HUES64 (cell line): ENCODE data around the gene UHMK1.
"Not testable (repeated sequence)": the region's sequence is repeated elsewhere in the genome, so short reads cannot be mapped to it uniquely, and the experiment has no call there.

ENCODE experiments used
- H3K27ac ChIP-seq: 2 replicates; pipeline ENCODE4 v1.7.0; 2013; ENCODE audit warnings: low read depth, low read length, inconsistent platforms
- H3K27me3 ChIP-seq: 2 replicates; pipeline ENCODE4 v1.6.1; 2013; ENCODE audit warnings: mild to moderate bottlenecking, low read length; ENCODE audit not compliant: insufficient read depth
- H3K36me3 ChIP-seq: 2 replicates; pipeline ENCODE4 v1.6.1; 2013; ENCODE audit warnings: mild to moderate bottlenecking, low read length; ENCODE audit not compliant: insufficient read depth
- H3K4me1 ChIP-seq: 2 replicates; pipeline ENCODE4 v1.6.1; 2013; ENCODE audit warnings: mild to moderate bottlenecking, low read length, moderate library complexity; ENCODE audit not compliant: insufficient read depth
- H3K4me3 ChIP-seq: 2 replicates; pipeline ENCODE4 v1.5.1; 2013; ENCODE audit warnings: mild to moderate bottlenecking, low read length, moderate library complexity
- H3K9ac ChIP-seq: 2 replicates; pipeline ENCODE4 v1.6.1; 2013; ENCODE audit warnings: mild to moderate bottlenecking, low read depth, low read length
- H3K9me3 ChIP-seq: 2 replicates; pipeline ENCODE4 v1.6.1; 2013; ENCODE audit warnings: low read depth, low read length; ENCODE audit not compliant: insufficient read depth
- WGBS: fragments of 150-250, 120-280 bp; methylation state at CpG from one replicate; pipeline ENCODE4 v1.1.7; 2013; ENCODE audit warnings: missing lambda C conversion rate; 5-methylcytosine and 5-hydroxymethylcytosine counted together

Gene UHMK1

GRCh38 chr1:162566870-162567269, 69.3 kb downstream of the UHMK1 start:
- Histone ChIP-seq H3K27me3 (peaks cover 5% of the 10 kb centered on the region), H3K4me1 (peaks cover 3% of the 10 kb centered on the region; the same call in 1 of the 2 replicates), H3K9ac (no peak overlapping the region), H3K36me3 (peaks cover 16% of the 10 kb centered on the region), H3K9me3 (no peaks in the 10 kb centered on the region), H3K4me3 (no peak overlapping the region), H3K27ac (no peak overlapping the region)
- WGBS, result 90% methylated on average over 1 of the region's 1 CpG

DNA sequence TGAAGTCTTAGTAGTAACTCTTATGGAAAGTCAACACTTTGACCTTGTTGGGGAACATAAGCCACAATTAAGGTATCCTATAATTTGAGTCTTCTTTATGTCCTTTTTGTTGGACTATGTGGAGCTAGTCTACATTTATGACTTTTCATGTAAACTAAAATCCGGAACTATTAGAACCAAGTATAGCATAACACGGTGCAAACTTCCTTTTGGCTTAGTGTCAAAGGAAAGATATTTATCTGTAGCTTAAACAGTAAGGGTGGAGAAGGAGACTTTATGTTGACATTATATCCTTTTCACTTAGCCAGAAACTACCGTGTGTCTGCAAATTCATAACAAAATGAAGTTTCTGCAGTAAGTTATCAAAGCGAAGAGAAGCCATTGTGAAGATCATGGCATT, 71.2 kb downstream of the UHMK1 start:
- WGBS, result 94% methylated on average over 4 of the region's 4 CpGs
- Histone ChIP-seq H3K27ac (no peak overlapping the region), H3K4me3 (no peak overlapping the region), H3K27me3 (no peaks in the 10 kb centered on the region), H3K4me1 (no peaks in the 10 kb centered on the region), H3K36me3 (peaks cover 16% of the 10 kb centered on the region), H3K9ac (no peak overlapping the region), H3K9me3 (no peaks in the 10 kb centered on the region)

- no peak overlapping the region for H3K9ac ChIP-seq
- 100% methylated on average over 1 of the region's 1 CpG for WGBS
- no peaks in the 10 kb centered on the region for H3K27me3 ChIP-seq
- no peak overlapping the region for H3K27ac ChIP-seq
- H3K9me3 ChIP-seq, result no peaks in the 10 kb centered on the region
- peaks cover 16% of the 10 kb centered on the region for H3K36me3 ChIP-seq
- no peaks in the 10 kb centered on the region for H3K4me1 ChIP-seq
- H3K4me3 ChIP-seq, result no peak overlapping the region
Measured at GRCh38 chr1:162570718-162571117, 73.1 kb downstream of the UHMK1 start.

GRCh38 chr1:162571121-162571520, 73.5 kb downstream of the UHMK1 start:
- 86% methylated on average over 7 of the region's 7 CpGs for WGBS
- H3K27ac ChIP-seq, H3K4me3 ChIP-seq, H3K27me3 ChIP-seq, H3K9me3 ChIP-seq, H3K4me1 ChIP-seq, H3K9ac ChIP-seq: not testable (repeated sequence)
- peaks cover 16% of the 10 kb centered on the region for H3K36me3 ChIP-seq

DNA sequence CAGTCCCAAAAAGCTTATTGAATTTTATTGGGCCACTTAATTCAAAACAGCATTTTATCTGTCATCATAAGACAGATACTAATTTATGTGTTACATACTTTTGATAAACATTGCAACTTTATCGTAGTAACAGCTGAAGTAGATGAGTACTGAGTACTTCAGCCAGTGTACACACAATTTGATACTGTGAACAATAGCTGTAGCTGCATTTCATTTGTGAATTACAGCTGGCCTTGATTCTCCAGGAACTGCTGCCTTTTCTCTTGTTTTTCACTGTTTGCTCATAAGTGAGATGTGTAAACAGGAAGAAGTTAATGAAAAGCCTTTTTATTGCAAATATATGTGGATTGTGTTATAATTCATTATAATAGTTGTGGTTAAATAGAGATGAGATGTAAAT, 74.1 kb downstream of the UHMK1 start:
- H3K9me3 ChIP-seq, result no peaks in the 10 kb centered on the region
- 100% methylated on average over 1 of the region's 1 CpG for WGBS
- H3K4me3 ChIP-seq, result no peak overlapping the region
- no peak overlapping the region for H3K9ac ChIP-seq
- no peaks in the 10 kb centered on the region for H3K27me3 ChIP-seq
- H3K27ac ChIP-seq, result no peak overlapping the region
- no peaks in the 10 kb centered on the region for H3K4me1 ChIP-seq
- H3K36me3 ChIP-seq, result peaks cover 16% of the 10 kb centered on the region

GRCh38 chr1:162573136-162573535, 75.5 kb downstream of the UHMK1 start:
- Histone ChIP-seq H3K4me1 (no peaks in the 10 kb centered on the region), H3K9me3 (no peaks in the 10 kb centered on the region), H3K4me3 (no peak overlapping the region), H3K27ac (no peak overlapping the region), H3K36me3 (peaks cover 6% of the 10 kb centered on the region), H3K27me3 (no peaks in the 10 kb centered on the region), H3K9ac (no peak overlapping the region)
- 100% methylated on average over 1 of the region's 1 CpG for WGBS

GRCh38 chr1:162578071-162578700, 80.6 kb downstream of the UHMK1 start:
- peaks cover 33% of the 10 kb centered on the region for H3K36me3 ChIP-seq
- H3K27ac ChIP-seq, result no peak overlapping the region
- no peak overlapping the region for H3K9ac ChIP-seq
- 91% methylated on average over 4 of the region's 4 CpGs for WGBS
- no peaks in the 10 kb centered on the region for H3K9me3 ChIP-seq
- H3K4me3 ChIP-seq, result no peak overlapping the region
- H3K4me1 ChIP-seq, result no peaks in the 10 kb centered on the region
- H3K27me3 ChIP-seq, result no peaks in the 10 kb centered on the region

- Histone ChIP-seq H3K36me3 (peaks cover 33% of the 10 kb centered on the region), H3K27me3 (no peaks in the 10 kb centered on the region), H3K4me3 (no peak overlapping the region), H3K4me1 (no peaks in the 10 kb centered on the region), H3K9ac (no peak overlapping the region), H3K27ac (no peak overlapping the region), H3K9me3 (no peaks in the 10 kb centered on the region)
- WGBS, result 92% methylated on average over 1 of the region's 1 CpG
Measured at GRCh38 chr1:162578936-162579335, 81.3 kb downstream of the UHMK1 start.
